DOHH2 (cell line): ENCODE results near the gene ZNF609.

Source experiments
- H3F3A ChIP-seq: fragments of 200-600 bp; sonication (generic), shearing (Covaris generic); 2 replicates; pipeline ENCODE4 v1.6.0; 2016; ENCODE audit warnings: antibody characterized with exemption, mild to moderate bottlenecking; ENCODE audit not compliant: control insufficient read depth, insufficient read depth
- H3K27ac ChIP-seq: fragments of 200-600 bp; sonication (generic); 2 replicates; pipeline ENCODE4 v1.5.1; 2014; ENCODE audit warnings: low read depth, mild to moderate bottlenecking, low read length, moderate library complexity
- H3K27me3 ChIP-seq: fragments of 200-600 bp; sonication (generic); 2 replicates; pipeline ENCODE4 v1.6.1; 2014; ENCODE audit warnings: mild to moderate bottlenecking, low read length, mixed read lengths; ENCODE audit not compliant: control insufficient read depth
- H3K36me3 ChIP-seq: fragments of 200-600 bp; sonication (generic); 2 replicates; pipeline ENCODE4 v1.6.1; 2014; ENCODE audit warnings: mild to moderate bottlenecking, low read length, moderate library complexity, mixed read lengths; ENCODE audit not compliant: control insufficient read depth
- H3K4me1 ChIP-seq: fragments of 200-600 bp; sonication (generic); 2 replicates; pipeline ENCODE4 v1.6.1; 2014; ENCODE audit warnings: mild to moderate bottlenecking, low read length, mixed read lengths; ENCODE audit not compliant: control insufficient read depth
- H3K4me2 ChIP-seq: fragments of 200-600 bp; sonication (generic); 2 replicates; pipeline ENCODE4 v1.6.0; 2014; ENCODE audit warnings: mild to moderate bottlenecking, low read length, moderate library complexity
- H3K4me3 ChIP-seq: fragments of 200-600 bp; sonication (generic); 2 replicates; pipeline ENCODE4 v1.5.1; 2014; ENCODE audit warnings: mild to moderate bottlenecking, low read length, mixed read lengths
- H3K79me2 ChIP-seq: fragments of 200-600 bp; sonication (generic); 2 replicates; pipeline ENCODE4 v1.6.1; 2014; ENCODE audit warnings: mild to moderate bottlenecking, low read length, mixed read lengths; ENCODE audit not compliant: control insufficient read depth
- H3K9me2 ChIP-seq: fragments of 200-600 bp; sonication (generic); replicated peaks from 2 replicates; pipeline ENCODE4 v1.6.1; 2014; ENCODE audit warnings: mild to moderate bottlenecking, low read length, mixed read lengths; ENCODE audit not compliant: control insufficient read depth
- H3K9me3 ChIP-seq: fragments of 200-600 bp; sonication (generic); 2 replicates; pipeline ENCODE4 v1.6.1; 2014; ENCODE audit warnings: antibody characterized with exemption, low read length, mixed read lengths; ENCODE audit not compliant: control insufficient read depth, insufficient read depth
- H4K20me1 ChIP-seq: fragments of 200-600 bp; sonication (generic); 2 replicates; pipeline ENCODE4 v1.6.0; 2014; ENCODE audit warnings: low read depth, mild to moderate bottlenecking, antibody characterized with exemption, low read length, moderate library complexity; ENCODE audit not compliant: control insufficient read depth, insufficient read depth
- EZH2phosphoT487 ChIP-seq: fragments of 200-600 bp; sonication (generic); IDR thresholded peaks from 2 replicates; pipeline ENCODE4 v1.6.1; 2017; ENCODE audit warnings: borderline replicate concordance, mild to moderate bottlenecking, antibody characterized with exemption, low read length, moderate library complexity, mixed read lengths
- TF ChIP-seq, protein P1 (sequence below): fragments of 200-600 bp; sonication (generic); IDR thresholded peaks from one replicate; pipeline ENCODE4 v1.5.1; 2014; ENCODE audit warnings: antibody characterized with exemption, mild to moderate bottlenecking, low read depth, low read length; ENCODE audit not compliant: poor library complexity, severe bottlenecking

The ZNF609 gene

DNA sequence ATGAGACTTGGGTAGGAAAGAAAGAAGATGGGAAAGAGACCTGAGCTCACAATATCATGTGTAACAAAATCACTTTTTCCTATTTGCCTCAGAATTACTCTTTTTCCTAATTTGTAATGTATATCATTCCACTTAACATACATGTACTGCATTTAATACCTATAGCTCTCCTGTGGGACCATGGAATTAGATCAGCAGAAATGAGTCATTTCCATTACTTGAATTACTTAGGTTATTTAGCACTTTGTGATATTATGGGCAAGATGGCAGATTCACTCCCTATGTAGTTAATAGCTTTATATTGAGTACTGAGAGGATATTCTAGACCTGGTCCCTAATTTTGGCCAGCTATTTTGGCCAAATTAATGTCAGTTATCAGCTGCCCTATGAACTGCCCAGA, 70.5 kb downstream of the ZNF609 start:
- Histone ChIP-seq H3K9me2 (no peaks in the 10 kb centered on the region), H4K20me1 (0 out of 2 replicates have a peak, but pooled peaks cover 5% of the 10 kb centered on the region), H3K4me1 (peaks cover 34% of the 10 kb centered on the region), H3K27me3 (no peaks in the 10 kb centered on the region), H3K79me2 (peaks cover 74% of the 10 kb centered on the region), H3K36me3 (peaks cover 4% of the 10 kb centered on the region; the same call in 1 of the 2 replicates), H3K9me3 (no peaks in the 10 kb centered on the region), H3K4me3 (no peak overlapping the region), H3F3A (0 out of 2 replicates have a peak, but pooled peaks cover 2% of the 10 kb centered on the region), H3K4me2 (no peak overlapping the region), H3K27ac (no peak overlapping the region)
- TF ChIP-seq EZH2phosphoT487: no peak
- TF ChIP-seq, protein P1, sequence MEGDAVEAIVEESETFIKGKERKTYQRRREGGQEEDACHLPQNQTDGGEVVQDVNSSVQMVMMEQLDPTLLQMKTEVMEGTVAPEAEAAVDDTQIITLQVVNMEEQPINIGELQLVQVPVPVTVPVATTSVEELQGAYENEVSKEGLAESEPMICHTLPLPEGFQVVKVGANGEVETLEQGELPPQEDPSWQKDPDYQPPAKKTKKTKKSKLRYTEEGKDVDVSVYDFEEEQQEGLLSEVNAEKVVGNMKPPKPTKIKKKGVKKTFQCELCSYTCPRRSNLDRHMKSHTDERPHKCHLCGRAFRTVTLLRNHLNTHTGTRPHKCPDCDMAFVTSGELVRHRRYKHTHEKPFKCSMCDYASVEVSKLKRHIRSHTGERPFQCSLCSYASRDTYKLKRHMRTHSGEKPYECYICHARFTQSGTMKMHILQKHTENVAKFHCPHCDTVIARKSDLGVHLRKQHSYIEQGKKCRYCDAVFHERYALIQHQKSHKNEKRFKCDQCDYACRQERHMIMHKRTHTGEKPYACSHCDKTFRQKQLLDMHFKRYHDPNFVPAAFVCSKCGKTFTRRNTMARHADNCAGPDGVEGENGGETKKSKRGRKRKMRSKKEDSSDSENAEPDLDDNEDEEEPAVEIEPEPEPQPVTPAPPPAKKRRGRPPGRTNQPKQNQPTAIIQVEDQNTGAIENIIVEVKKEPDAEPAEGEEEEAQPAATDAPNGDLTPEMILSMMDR: no peak

GRCh38 chr15:64532521-64533315, 72.3 kb downstream of the ZNF609 start:
- H3K27ac ChIP-seq: no peak overlapping the region
- no peak overlapping the region for H3K4me3 ChIP-seq
- peaks cover 40% of the 10 kb centered on the region for H3K4me1 ChIP-seq
- no peak for TF ChIP-seq EZH2phosphoT487
- TF ChIP-seq, protein P1: no peak
- H3F3A ChIP-seq: 0 out of 2 replicates have a peak, but pooled peaks cover 2% of the 10 kb centered on the region
- H4K20me1 ChIP-seq: no peaks in the 10 kb centered on the region
- no peak overlapping the region for H3K4me2 ChIP-seq
- peaks cover 4% of the 10 kb centered on the region; the same call in 1 of the 2 replicates for H3K36me3 ChIP-seq
- no peaks in the 10 kb centered on the region for H3K27me3 ChIP-seq
- peaks cover 69% of the 10 kb centered on the region for H3K79me2 ChIP-seq
- no peaks in the 10 kb centered on the region for H3K9me3 ChIP-seq
- H3K9me2 ChIP-seq: no peaks in the 10 kb centered on the region

DNA sequence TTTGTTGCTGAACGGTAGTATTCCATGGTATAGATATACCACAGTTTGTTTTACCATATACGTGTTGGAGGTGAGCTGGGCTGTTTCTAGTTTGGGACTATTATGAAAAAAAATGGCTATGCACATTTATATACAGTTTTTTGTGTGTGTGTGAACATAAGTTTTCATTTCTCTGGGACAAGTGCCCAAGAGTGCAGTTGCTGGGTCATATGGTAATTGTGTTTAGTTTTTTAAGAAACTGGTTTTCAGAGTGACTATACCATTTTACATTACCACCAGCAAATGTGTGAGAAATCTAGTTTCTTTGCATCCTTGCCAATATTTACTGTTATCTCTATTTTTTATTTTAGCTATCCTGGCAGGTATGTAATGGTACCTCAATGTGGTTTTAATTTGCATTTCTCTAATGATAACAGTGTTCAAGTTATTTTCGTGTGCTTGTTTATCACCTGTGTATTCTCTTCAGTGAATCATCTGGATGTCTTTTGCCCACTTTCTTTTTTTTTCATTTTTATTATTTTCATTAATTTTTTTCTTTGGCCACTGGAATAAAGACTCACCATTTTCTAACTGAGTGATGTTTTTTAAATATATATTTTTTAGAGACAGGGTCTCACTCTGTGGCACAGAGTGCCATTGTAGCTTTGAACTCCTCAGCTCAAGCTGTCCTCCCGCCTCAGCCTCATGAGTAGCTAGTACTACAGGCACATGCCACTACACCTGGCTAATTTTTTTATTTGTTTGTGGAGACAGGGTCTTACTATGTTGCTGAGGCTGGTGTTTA, 75.3 kb downstream of the ZNF609 start:
- Histone ChIP-seq H3K4me1 (peaks cover 40% of the 10 kb centered on the region), H3K4me3 (peak overlapping the region; percentile 48), H3K27me3 (no peaks in the 10 kb centered on the region), H3K27ac (peak overlapping the region; percentile 32), H3K4me2 (peak overlapping the region; percentile 63), H3K9me3 (no peaks in the 10 kb centered on the region), H3K9me2 (no peaks in the 10 kb centered on the region), H4K20me1 (no peaks in the 10 kb centered on the region), H3F3A (0 out of 2 replicates have a peak, but pooled peaks cover 2% of the 10 kb centered on the region), H3K79me2 (peaks cover 65% of the 10 kb centered on the region), H3K36me3 (no peaks in the 10 kb centered on the region)
- no peak for TF ChIP-seq EZH2phosphoT487
- TF ChIP-seq, protein P1: no peak
